Measurements from ENCODE around the gene BEND6.

Gene BEND6

DNA sequence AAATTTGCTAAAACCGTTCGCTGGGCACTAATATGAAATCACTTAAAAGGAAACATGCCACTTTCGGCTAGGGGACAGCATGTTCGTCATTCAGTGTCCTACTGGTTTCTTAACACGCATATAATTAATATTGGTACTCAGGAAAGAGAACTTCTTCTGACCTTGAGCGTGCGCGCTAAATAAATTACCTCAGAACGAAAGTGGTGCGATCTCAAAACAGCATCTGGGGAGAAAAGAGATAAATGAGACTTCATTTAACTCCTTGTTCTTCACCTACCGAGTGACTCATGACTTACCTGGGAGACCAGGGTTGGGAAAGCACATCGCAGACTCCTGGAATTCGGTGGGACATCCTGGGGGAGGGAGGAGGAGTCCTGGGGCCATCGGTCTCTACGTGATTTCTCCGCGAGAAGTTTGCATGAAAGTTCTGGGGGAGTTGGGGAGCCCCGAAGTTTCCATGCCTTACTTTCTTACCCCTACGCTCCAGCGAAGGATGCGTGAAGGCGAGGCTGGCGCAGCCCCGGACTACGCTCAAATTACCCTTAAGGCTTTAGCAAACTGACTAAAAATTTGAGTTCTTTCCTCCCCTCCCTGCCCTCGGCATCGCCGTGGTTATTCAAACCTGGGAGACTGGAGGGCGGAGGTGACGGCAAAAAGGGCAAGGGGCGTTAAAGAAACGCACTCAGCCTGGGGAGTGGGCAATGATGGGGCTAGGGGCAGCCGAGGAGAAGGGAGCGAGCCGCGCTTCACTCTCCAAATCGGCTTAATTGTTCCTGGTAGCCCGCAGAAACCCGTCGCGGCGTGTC, 1.1 kb upstream of the BEND6 start:
- DNase-seq (peak; percentile 3), ATAC-seq (no peak)
- H3K9me3 Mint-ChIP-seq: no peaks in the 10 kb centered on the region
- H3K4me1 Mint-ChIP-seq: peaks cover 17% of the 10 kb centered on the region
- H3K27ac Mint-ChIP-seq: peak overlapping the region; percentile 79
- no peaks in the 10 kb centered on the region for H3K36me3 Mint-ChIP-seq (ENCODE audit: low read depth)
- H3K27me3 Mint-ChIP-seq: peaks cover 73% of the 10 kb centered on the region
- H3K4me3 Mint-ChIP-seq: peak overlapping the region; percentile 85

DNA sequence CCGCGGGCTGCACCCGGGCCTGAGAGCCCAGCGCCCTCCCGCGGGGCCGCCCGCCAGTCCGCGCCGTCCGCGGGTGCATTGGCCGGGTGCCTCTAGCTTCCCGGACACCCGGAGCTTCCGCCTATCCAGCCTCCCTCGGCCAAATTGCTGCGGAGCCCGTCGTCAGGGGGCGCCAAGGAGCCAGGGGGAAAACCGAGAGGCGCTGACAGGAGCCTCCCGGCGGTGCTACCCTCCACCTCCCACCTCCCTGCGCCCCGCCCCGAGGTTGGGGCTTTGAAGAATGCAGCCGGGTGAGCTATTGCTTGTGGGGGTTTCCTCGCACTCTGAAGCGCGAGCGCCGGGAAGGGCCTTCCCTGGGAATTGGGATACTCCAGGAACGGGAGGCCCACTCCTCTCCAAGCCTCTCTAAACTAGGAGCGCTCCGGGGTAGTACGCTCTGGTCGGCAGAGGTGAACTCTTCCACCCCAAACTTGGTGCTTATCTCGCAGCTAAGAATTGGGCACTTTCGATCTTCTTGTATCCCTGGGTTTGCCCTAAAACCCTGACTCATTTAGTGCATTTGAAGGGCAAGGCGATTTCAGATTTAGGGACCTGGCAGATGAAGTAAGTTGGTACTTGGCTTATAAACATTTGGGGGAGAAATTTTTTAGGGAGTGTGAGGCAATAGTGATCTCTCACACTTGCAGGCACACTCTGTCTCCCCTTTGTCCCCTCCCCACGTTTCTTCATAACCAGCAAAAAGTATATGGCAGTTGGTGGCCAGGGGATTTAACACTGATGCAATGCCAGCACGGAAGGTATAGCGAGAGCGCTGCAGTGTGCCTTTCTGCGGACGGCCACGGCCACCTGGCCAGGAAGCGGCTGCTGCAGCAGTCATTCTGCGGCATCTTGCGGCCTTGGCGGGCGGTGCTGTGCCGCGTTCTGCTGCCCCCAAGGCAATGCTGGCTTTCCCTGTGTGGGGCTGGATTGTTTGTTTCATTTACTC, 556 bp downstream of the BEND6 start:
- Mint-ChIP-seq H3K36me3 (ENCODE audit: low read depth) (no peaks in the 10 kb centered on the region), H3K27me3 (peaks cover 69% of the 10 kb centered on the region), H3K4me1 (peaks cover 17% of the 10 kb centered on the region), H3K4me3 (peak overlapping the region; percentile 72), H3K9me3 (no peaks in the 10 kb centered on the region), H3K27ac (no peak overlapping the region)
- ATAC-seq (peak; percentile 80), DNase-seq (peak; percentile 84)

DNA sequence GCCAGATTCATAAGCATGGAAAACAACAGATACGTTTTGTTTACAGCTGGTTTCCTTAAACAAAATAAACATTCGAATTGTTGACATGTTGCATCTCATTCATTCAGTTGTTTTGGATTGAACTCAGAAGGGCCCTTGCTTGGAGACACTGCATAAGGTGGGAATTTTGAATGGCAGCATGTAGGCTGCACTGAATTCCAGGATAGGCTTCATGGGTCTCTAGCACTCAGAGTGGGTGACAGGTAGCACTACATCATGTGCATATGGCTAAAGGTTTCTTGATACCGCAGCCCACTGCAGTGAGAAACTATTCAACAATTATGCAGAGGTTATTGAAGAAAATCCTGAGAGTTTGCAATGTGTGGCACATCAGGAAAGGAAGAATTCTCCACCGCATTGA, 1.6 kb downstream of the BEND6 start:
- Mint-ChIP-seq H3K36me3 (ENCODE audit: low read depth) (no peaks in the 10 kb centered on the region), H3K9me3 (no peaks in the 10 kb centered on the region), H3K27me3 (peaks cover 65% of the 10 kb centered on the region), H3K4me3 (no peak overlapping the region), H3K27ac (no peak overlapping the region), H3K4me1 (peaks cover 17% of the 10 kb centered on the region)
- DNase-seq (no peak), ATAC-seq (no peak)

DNA sequence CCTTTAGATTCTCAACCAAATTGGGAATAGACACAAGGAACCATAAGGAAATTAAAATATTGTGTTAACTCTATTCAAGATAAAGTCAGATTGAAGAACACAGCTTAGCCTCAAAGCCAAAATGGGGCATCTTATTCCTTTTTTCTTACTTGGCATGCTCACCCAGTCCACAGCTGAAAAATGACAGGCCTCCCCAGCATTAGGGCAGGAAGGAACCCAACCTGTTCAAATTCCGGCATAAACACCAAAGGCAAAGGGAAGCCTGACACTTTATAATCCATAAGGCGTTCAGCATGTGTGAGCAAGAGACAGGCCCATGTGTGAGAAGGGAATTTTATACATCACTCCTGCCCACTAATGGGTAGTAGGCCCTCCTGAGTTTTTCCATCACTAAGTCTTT, 2.9 kb downstream of the BEND6 start:
- H3K4me1 Mint-ChIP-seq: peaks cover 17% of the 10 kb centered on the region
- peaks cover 56% of the 10 kb centered on the region for H3K27me3 Mint-ChIP-seq
- no peak overlapping the region for H3K4me3 Mint-ChIP-seq
- H3K9me3 Mint-ChIP-seq: no peaks in the 10 kb centered on the region
- no peak overlapping the region for H3K27ac Mint-ChIP-seq
- DNase-seq (no peak), ATAC-seq (no peak)
- H3K36me3 Mint-ChIP-seq (ENCODE audit: low read depth): no peaks in the 10 kb centered on the region

DNA sequence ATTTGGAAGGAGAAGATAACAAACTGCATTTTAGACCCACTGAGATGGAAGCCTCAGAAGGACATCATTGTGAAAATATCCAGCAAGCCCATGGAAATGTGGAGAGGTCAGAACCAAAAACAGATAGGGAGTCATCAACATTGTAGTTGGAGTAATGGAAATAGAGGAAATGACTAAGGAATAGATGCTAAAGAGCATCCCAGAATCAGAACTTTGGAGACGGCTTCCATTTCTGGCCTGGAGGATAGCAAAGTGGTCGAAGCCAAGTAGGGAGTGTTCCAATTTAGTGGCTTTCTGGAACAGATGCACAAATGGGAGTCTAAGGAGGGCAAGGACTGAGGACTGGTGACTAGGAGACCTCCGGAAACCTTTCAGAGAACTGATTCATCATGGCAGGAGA, 3.6 kb downstream of the BEND6 start:
- Mint-ChIP-seq H3K27me3 (peaks cover 52% of the 10 kb centered on the region), H3K4me1 (peaks cover 15% of the 10 kb centered on the region), H3K9me3 (no peaks in the 10 kb centered on the region), H3K27ac (no peak overlapping the region), H3K4me3 (no peak overlapping the region), H3K36me3 (ENCODE audit: low read depth) (no peaks in the 10 kb centered on the region)
- no peak for ATAC-seq
- DNase-seq: no peak

DNA sequence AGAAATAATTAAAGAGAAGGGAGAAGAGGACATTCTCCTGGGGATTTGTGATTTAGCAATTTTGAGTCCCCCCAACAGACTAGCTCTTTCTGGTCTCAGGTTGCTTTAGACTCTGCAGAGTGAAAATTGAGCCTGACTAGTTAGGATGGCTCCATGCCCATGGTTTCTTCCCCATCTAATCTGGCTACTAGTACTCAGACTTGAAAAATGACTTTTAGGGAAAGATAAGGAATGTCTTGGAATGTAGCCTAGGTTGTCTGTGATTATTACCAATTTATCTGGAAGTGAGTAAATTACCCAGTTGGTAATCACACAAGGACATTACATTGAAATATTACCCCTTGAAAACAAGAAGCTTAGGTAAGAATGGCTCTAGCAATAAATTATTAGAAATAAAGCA, 4.2 kb downstream of the BEND6 start:
- DNase-seq (no peak), ATAC-seq (no peak)
- Mint-ChIP-seq H3K4me3 (no peak overlapping the region), H3K4me1 (peaks cover 9% of the 10 kb centered on the region), H3K27me3 (peaks cover 46% of the 10 kb centered on the region), H3K27ac (no peak overlapping the region), H3K9me3 (no peaks in the 10 kb centered on the region), H3K36me3 (ENCODE audit: low read depth) (no peaks in the 10 kb centered on the region)

DNA sequence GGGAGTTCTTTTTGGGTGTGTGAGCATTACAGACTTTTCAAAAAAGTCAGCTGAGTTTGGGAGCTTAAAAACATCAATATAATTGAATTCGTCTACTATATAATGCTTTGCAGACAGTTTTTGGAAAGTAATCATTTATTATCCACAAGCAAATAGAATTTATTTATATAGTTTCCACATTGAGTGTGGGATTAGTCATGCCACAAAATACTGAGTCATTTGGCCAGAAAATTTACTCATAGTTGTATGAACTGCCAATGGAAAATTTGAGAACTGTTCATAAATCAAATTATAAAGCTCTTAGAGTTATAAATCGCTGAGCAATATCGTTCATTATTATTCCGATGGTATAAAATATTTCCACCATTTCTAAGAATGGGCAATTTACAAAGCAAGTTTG, 5.0 kb downstream of the BEND6 start:
- Mint-ChIP-seq H3K36me3 (ENCODE audit: low read depth) (no peaks in the 10 kb centered on the region), H3K4me1 (peaks cover 6% of the 10 kb centered on the region), H3K27me3 (peaks cover 44% of the 10 kb centered on the region), H3K4me3 (no peak overlapping the region), H3K9me3 (no peaks in the 10 kb centered on the region), H3K27ac (no peak overlapping the region)
- ATAC-seq (no peak), DNase-seq (no peak)

DNA sequence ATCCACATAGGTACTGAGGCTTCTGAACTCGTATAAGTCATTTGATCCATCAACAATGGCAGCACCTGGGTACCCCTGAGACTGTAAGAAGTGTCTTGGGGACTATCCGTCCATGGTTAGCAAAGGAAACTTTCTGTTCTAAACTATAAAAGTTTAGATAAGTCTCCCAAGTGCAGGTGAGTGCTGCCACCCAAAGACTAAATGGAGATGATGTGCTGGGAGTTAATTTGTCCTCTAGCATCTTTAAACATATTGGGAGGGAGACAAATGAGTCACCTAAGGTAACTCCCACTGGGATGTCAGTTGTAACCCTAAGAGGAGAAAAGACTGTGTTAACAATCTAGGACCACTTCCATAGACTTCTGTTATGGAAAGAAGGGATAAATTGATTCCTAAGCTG, 6.2 kb downstream of the BEND6 start:
- ATAC-seq (no peak), DNase-seq (no peak)
- no peaks in the 10 kb centered on the region for H3K4me1 Mint-ChIP-seq
- no peaks in the 10 kb centered on the region for H3K36me3 Mint-ChIP-seq (ENCODE audit: low read depth)
- H3K27ac Mint-ChIP-seq: no peak overlapping the region
- no peaks in the 10 kb centered on the region for H3K9me3 Mint-ChIP-seq
- peaks cover 36% of the 10 kb centered on the region for H3K27me3 Mint-ChIP-seq
- no peak overlapping the region for H3K4me3 Mint-ChIP-seq

DNA sequence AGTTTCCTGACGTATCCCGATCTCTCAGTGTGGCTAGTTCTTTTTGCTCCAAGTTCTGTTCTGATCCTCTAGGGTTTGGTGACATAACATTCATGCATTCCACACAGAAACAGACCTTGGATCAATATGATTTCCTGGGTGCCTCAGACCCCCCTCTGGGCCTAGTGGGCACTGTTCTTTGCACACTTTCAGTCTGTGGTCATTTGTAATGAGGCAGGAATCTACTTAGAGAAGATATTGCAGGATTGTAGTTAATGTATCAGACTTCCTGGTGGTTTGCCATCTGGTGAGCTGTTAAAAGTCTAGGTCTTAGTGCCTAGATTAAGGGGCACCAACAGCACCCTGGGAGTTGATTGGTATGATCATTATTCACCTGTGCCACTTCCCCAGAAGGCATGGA, 7.5 kb downstream of the BEND6 start:
- Mint-ChIP-seq H3K27me3 (peaks cover 23% of the 10 kb centered on the region), H3K27ac (no peak overlapping the region), H3K4me3 (no peak overlapping the region), H3K4me1 (no peaks in the 10 kb centered on the region), H3K9me3 (no peaks in the 10 kb centered on the region), H3K36me3 (ENCODE audit: low read depth) (no peaks in the 10 kb centered on the region)
- ATAC-seq (no peak), DNase-seq (no peak)

DNA sequence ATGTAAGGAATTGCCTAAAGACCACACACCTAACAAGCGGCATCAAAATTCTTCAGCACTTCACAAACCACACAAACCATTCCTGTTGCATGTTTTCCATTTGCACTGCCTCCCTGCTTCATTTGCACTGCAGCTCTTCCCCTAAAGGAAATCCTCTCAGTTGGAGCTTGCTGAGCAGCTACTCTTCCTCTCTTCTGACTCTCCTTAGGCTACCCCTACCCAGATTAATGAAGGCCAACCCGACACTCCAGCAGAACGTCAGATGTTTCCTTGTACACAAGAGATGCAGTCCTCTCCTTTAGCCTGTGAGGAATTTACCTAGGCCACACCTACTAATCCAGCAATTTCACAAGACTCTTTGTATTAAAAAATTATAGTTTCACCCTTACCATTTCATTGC, 8.1 kb downstream of the BEND6 start:
- no peak overlapping the region for H3K4me3 Mint-ChIP-seq
- H3K27ac Mint-ChIP-seq: no peak overlapping the region
- DNase-seq (no peak), ATAC-seq (no peak)
- no peaks in the 10 kb centered on the region for H3K4me1 Mint-ChIP-seq
- no peaks in the 10 kb centered on the region for H3K9me3 Mint-ChIP-seq
- no peaks in the 10 kb centered on the region for H3K36me3 Mint-ChIP-seq (ENCODE audit: low read depth)
- peaks cover 20% of the 10 kb centered on the region for H3K27me3 Mint-ChIP-seq

DNA sequence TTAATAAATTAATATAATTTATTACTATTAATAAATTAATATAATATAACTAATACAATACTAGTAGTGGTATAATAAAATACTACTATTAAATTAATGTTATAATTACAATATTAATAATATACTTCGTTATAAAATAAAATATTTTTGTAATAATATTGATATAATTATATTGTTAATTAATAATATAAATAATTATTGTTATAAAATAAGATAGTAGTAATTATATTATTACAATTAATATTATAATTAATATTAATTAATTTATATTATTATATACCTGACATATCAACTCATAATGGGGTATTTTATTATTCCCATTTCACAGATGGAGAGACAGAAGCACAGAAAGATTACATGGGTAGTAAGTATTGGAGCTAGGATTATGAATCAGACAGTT, 8.9 kb downstream of the BEND6 start:
- ATAC-seq: no peak
- no peak for DNase-seq
- H3K27me3 Mint-ChIP-seq: peaks cover 13% of the 10 kb centered on the region
- H3K27ac Mint-ChIP-seq: no peak overlapping the region
- no peaks in the 10 kb centered on the region for H3K4me1 Mint-ChIP-seq
- H3K36me3 Mint-ChIP-seq (ENCODE audit: low read depth): no peaks in the 10 kb centered on the region
- H3K4me3 Mint-ChIP-seq: no peak overlapping the region
- H3K9me3 Mint-ChIP-seq: no peaks in the 10 kb centered on the region

DNA sequence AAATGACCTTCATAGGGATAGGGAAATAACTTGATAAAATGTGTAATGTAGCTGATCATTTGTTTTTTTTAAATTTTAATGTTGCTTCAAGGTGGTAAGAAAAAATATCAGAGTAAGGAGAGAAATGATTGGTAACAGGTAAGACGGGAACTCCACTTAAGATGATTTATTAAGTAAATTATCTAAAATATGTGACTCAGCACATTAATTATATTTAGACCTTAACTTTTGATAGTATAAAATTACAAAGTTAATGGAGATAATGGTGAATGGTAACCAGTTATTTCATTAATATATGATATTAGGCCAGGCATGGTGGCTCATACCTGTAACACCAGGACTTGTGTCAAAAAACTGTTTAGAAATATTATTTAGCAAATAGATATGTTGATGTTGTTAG, 10.2 kb downstream of the BEND6 start:
- no peak for ATAC-seq
- no peaks in the 10 kb centered on the region for H3K36me3 Mint-ChIP-seq (ENCODE audit: low read depth)
- H3K4me1 Mint-ChIP-seq: no peaks in the 10 kb centered on the region
- H3K4me3 Mint-ChIP-seq: no peak overlapping the region
- H3K27ac Mint-ChIP-seq: no peak overlapping the region
- peaks cover 7% of the 10 kb centered on the region for H3K27me3 Mint-ChIP-seq
- DNase-seq: no peak
- no peaks in the 10 kb centered on the region for H3K9me3 Mint-ChIP-seq

DNA sequence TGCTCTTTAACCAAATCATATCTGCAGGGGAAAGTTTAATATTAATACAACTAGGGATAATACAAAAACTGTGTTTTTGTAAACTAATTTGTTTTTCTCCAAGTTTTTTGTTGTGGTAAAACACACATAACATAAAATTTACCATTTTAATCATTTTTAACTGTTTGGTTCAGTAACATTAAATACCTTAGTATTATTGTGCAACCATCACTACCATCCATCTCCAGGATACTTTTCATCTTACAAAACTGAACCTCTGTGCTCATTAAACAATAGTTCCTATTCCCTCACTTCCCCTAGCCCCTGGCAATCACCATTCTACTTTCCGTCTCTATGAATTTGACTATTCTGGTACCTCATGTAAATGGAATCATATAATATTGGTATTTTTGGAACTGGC, 15.9 kb downstream of the BEND6 start:
- Mint-ChIP-seq H3K36me3 (ENCODE audit: low read depth) (no peaks in the 10 kb centered on the region), H3K27me3 (no peaks in the 10 kb centered on the region), H3K27ac (no peak overlapping the region), H3K9me3 (peaks cover 5% of the 10 kb centered on the region), H3K4me1 (no peaks in the 10 kb centered on the region), H3K4me3 (no peak overlapping the region)
- ATAC-seq: no peak
- no peak for DNase-seq

DNA sequence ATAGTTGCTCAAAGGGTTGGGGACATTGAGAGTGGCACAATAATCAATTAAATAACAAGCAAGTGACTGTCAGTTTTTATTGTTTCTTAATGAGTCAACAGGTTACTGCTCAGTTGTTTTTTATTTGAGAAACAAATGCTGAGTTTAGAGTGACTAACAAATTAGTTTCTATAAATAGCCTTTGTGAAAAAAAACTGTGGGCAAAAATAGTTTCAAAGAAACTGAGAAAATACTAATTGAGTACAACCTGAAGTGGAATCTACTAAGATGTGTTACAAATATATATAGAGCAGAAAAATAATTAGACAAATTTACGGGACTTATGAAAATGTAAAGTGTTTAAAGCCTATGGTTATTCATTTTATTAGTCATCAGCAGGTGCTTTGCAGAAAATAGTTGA, 22.3 kb downstream of the BEND6 start:
- no peak for DNase-seq
- ATAC-seq: no peak
- Mint-ChIP-seq H3K27me3 (peaks cover 2% of the 10 kb centered on the region), H3K4me1 (no peaks in the 10 kb centered on the region), H3K9me3 (peaks cover 15% of the 10 kb centered on the region), H3K27ac (no peak overlapping the region), H3K36me3 (ENCODE audit: low read depth) (peaks cover 3% of the 10 kb centered on the region), H3K4me3 (no peak overlapping the region)

DNA sequence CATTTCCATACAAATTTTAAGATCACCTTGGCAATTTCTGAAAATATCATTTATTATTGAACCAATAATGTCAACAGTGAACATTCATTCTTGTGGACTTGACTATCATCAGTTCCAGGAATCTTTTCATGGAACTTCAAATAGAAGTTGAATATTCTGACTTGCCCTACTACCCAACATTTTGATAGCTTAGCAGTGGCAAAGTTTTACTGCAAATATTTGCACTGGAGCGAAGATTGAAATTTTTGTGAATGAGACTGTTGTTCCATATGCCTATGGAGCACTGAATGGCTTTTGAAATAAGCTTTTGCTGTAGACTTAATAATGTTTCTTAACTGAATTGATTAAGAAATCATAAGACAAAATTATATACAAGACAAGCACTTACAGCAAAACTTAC, 23.6 kb downstream of the BEND6 start:
- ATAC-seq: no peak
- Mint-ChIP-seq H3K9me3 (peaks cover 15% of the 10 kb centered on the region), H3K36me3 (ENCODE audit: low read depth) (peaks cover 3% of the 10 kb centered on the region), H3K4me3 (no peak overlapping the region), H3K27ac (no peak overlapping the region), H3K27me3 (peaks cover 4% of the 10 kb centered on the region), H3K4me1 (no peaks in the 10 kb centered on the region)
- no peak for DNase-seq
